ENCODE results near the gene TM9SF1. TPM values are rescaled to one million over a fixed set of nuclear protein-coding genes. Genes with fewer than 3 reads are reported as not detected.

Gene TM9SF1
- total and polyA plus RNA-seq, 2 donors from 2014 or later = 41.1 to 83.6 TPM

- H3K36me3 ChIP-seq (ENCODE audit: control insufficient read depth in 2 of 3, insufficient read depth in 3 of 3, low read length in 3 of 3) = peaks cover 0 to 21% (median 10%) of the 10 kb centered on the region in 3 donors
- intact Hi-C loops (cut with DNase I) = no loop called here
- H3K9ac ChIP-seq (ENCODE audit: low read length in 3 of 3) = peak overlapping the region; percentile 17 to 98 (median 95)
- DNase-seq = no peak
- peak overlapping the region; percentile 94 to 99 for H3K27ac ChIP-seq (ENCODE audit: low read depth in 2 of 2, low read length in 2 of 2)
- H3K9me3 ChIP-seq (ENCODE audit: control insufficient read depth in 2 of 3, insufficient read depth in 1 of 3, low read length in 3 of 3) = no peaks in the 10 kb centered on the region
- H3K4me1 ChIP-seq (ENCODE audit: control insufficient read depth in 2 of 3, insufficient read depth in 2 of 3, low read depth in 1 of 3, low read length in 3 of 3) = peaks cover 0 to 13% (median 11%) of the 10 kb centered on the region in 3 donors
- peak overlapping the region; percentile 74 to 88 (median 78) for H3K4me3 ChIP-seq (ENCODE audit: low read length in 3 of 3)
- FAIRE-seq = no peak
- TF ChIP-seq, protein P1, sequence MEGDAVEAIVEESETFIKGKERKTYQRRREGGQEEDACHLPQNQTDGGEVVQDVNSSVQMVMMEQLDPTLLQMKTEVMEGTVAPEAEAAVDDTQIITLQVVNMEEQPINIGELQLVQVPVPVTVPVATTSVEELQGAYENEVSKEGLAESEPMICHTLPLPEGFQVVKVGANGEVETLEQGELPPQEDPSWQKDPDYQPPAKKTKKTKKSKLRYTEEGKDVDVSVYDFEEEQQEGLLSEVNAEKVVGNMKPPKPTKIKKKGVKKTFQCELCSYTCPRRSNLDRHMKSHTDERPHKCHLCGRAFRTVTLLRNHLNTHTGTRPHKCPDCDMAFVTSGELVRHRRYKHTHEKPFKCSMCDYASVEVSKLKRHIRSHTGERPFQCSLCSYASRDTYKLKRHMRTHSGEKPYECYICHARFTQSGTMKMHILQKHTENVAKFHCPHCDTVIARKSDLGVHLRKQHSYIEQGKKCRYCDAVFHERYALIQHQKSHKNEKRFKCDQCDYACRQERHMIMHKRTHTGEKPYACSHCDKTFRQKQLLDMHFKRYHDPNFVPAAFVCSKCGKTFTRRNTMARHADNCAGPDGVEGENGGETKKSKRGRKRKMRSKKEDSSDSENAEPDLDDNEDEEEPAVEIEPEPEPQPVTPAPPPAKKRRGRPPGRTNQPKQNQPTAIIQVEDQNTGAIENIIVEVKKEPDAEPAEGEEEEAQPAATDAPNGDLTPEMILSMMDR (IDR thresholded peaks at IDR 0.05; ENCODE audit: borderline replicate concordance, extremely low read depth, insufficient read depth) = no peak
- no peaks in the 10 kb centered on the region for H3K27me3 ChIP-seq (ENCODE audit: control insufficient read depth, insufficient read depth, low read length)
These were observed 412 bp downstream of the TM9SF1 start for GRCh38 chr14:24194873-24195185.

- TF ChIP-seq, protein P1 (IDR thresholded peaks at IDR 0.05; ENCODE audit: borderline replicate concordance, extremely low read depth, insufficient read depth) = no peak
- H3K27ac ChIP-seq (ENCODE audit: low read depth in 2 of 2, low read length in 2 of 2) = peak overlapping the region in 1 of 2 donors; percentile 99
- peaks cover 0 to 13% (median 11%) of the 10 kb centered on the region in 3 donors for H3K4me1 ChIP-seq (ENCODE audit: control insufficient read depth in 2 of 3, insufficient read depth in 2 of 3, low read depth in 1 of 3, low read length in 3 of 3)
- H3K9ac ChIP-seq (ENCODE audit: low read length in 3 of 3) = peak overlapping the region in 2 of 3 donors; percentile 17 to 95
- H3K4me3 ChIP-seq (ENCODE audit: low read length in 3 of 3) = peak overlapping the region; percentile 74 to 88 (median 78)
- no peaks in the 10 kb centered on the region for H3K9me3 ChIP-seq (ENCODE audit: control insufficient read depth in 2 of 3, insufficient read depth in 1 of 3, low read length in 3 of 3)
- H3K36me3 ChIP-seq (ENCODE audit: control insufficient read depth in 2 of 3, insufficient read depth in 3 of 3, low read length in 3 of 3) = peaks cover 0 to 21% (median 10%) of the 10 kb centered on the region in 3 donors
- FAIRE-seq (no peak), DNase-seq (no peak)
- no peaks in the 10 kb centered on the region for H3K27me3 ChIP-seq (ENCODE audit: control insufficient read depth, insufficient read depth, low read length)
- intact Hi-C loops (cut with DNase I) = no loop called here
These were observed 912 bp downstream of the TM9SF1 start for GRCh38 chr14:24194186-24194872.

DNA sequence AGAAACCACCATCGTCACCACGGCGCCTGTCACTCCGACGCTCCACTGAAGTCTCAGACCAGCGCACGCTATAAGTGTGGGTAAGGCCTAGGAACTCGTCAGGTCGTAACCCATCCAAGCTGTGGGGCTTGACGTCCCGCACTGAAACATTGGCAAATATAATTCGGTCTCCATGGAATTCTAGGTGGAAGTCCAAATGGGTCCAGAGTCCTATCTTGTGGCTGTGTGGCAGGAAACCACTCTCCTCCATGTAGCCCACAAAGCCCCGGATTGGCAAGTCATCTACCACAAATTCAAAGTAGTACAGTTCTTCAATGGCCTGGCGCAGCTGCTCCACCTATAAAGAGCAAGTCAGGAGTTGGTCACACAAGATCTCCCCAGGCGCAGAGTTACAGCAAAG, 2.3 kb downstream of the TM9SF1 start:
- H3K27ac ChIP-seq (ENCODE audit: low read depth in 2 of 2, low read length in 2 of 2) = no peak overlapping the region
- no peaks in the 10 kb centered on the region for H3K9me3 ChIP-seq (ENCODE audit: control insufficient read depth in 2 of 3, insufficient read depth in 1 of 3, low read length in 3 of 3)
- intact Hi-C loops (cut with DNase I) = no loop called here
- peaks cover 0 to 21% (median 10%) of the 10 kb centered on the region in 3 donors for H3K36me3 ChIP-seq (ENCODE audit: control insufficient read depth in 2 of 3, insufficient read depth in 3 of 3, low read length in 3 of 3)
- DNase-seq = no peak
- H3K4me1 ChIP-seq (ENCODE audit: control insufficient read depth in 2 of 3, insufficient read depth in 2 of 3, low read depth in 1 of 3, low read length in 3 of 3) = peaks cover 0 to 14% (median 7%) of the 10 kb centered on the region in 3 donors
- no peak overlapping the region for H3K4me3 ChIP-seq (ENCODE audit: low read length in 3 of 3)
- no peak overlapping the region for H3K9ac ChIP-seq (ENCODE audit: low read length in 3 of 3)
- H3K27me3 ChIP-seq (ENCODE audit: control insufficient read depth, insufficient read depth, low read length) = no peaks in the 10 kb centered on the region
- TF ChIP-seq, protein P1 (IDR thresholded peaks at IDR 0.05; ENCODE audit: borderline replicate concordance, extremely low read depth, insufficient read depth) = no peak
- no peak for FAIRE-seq

Data from kidney (tissue), 14 donors.